PC-3 (cell line): Measurements from ENCODE around the gene TMEM233. TPM values are rescaled to one million over a fixed set of nuclear protein-coding genes. Genes with fewer than 3 reads are reported as not detected.

Experiments
- ATAC-seq: fragments of 200-7000 bp; cut with Tn5 transposase; 2 replicates; pipeline ENCODE4 v1.9.1; 2020; ENCODE audit warnings: mild to moderate bottlenecking, moderate library complexity
- BruUV-seq: library from RNA; stranded (reverse); fragments of 400-500 nt; replicated peaks from 2 replicates; lab custom pipeline; 2021; lab: Mats Ljungman, UMichigan
- CTCF ChIA-PET: fragments of 300-600 bp; sonication (Branson Sonifier 250); formaldehyde crosslinking; loops from one replicate; lab custom pipeline; 2022; ENCODE audit warnings: antibody characterized with exemption; lab: Charles Lee
- POLR2A ChIA-PET: fragments of 300-600 bp; sonication (Branson Sonifier 250); formaldehyde crosslinking; loops from one replicate; lab custom pipeline; 2022; ENCODE audit warnings: antibody characterized with exemption; ENCODE audit not compliant: unreplicated experiment; lab: Charles Lee
- DNase-seq: peaks from one replicate; pipeline ENCODE4 v3.0.0-alpha.2; 2015
- H2AFZ ChIP-seq: fragments of 300-600 bp; sonication (generic); 2 replicates; pipeline ENCODE4 v1.6.0; 2016; ENCODE audit warnings: antibody characterized with exemption, low read length
- H3F3A ChIP-seq: fragments of 300-600 bp; sonication (generic); one replicate; pipeline ENCODE4 v1.6.0; 2017; ENCODE audit warnings: antibody characterized with exemption, low read length, control low read depth, mild to moderate bottlenecking; ENCODE audit not compliant: unreplicated experiment
- H3K27ac ChIP-seq: fragments of 300-600 bp; sonication (generic); 2 replicates; pipeline ENCODE4 v1.5.1; 2016; ENCODE audit warnings: mild to moderate bottlenecking, low read length
- H3K27me3 ChIP-seq: fragments of 300-600 bp; sonication (generic); 2 replicates; pipeline ENCODE4 v1.6.1; 2016; ENCODE audit warnings: low read length, mixed read lengths
- H3K36me3 ChIP-seq: fragments of 300-600 bp; sonication (generic); 2 replicates; pipeline ENCODE4 v1.6.1; 2016; ENCODE audit warnings: low read depth, mixed run types, low read length, mixed read lengths
- H3K4me1 ChIP-seq: fragments of 300-600 bp; sonication (generic); 2 replicates; pipeline ENCODE4 v1.5.1; 2016; ENCODE audit warnings: low read length; ENCODE audit not compliant: insufficient read depth
- H3K4me2 ChIP-seq: fragments of 300-600 bp; sonication (generic); 2 replicates; pipeline ENCODE4 v1.6.0; 2016; ENCODE audit warnings: low read length
- H3K4me3 ChIP-seq: fragments of 300-600 bp; sonication (generic); 2 replicates; pipeline ENCODE4 v1.5.1; 2016; ENCODE audit warnings: mild to moderate bottlenecking, low read length, mixed read lengths
- H3K79me2 ChIP-seq: fragments of 300-600 bp; sonication (generic); 2 replicates; pipeline ENCODE4 v1.6.1; 2017; ENCODE audit warnings: low read length, mixed read lengths
- H3K9ac ChIP-seq: fragments of 300-600 bp; sonication (generic); 2 replicates; pipeline ENCODE4 v1.6.0; 2016; ENCODE audit warnings: mild to moderate bottlenecking, low read length
- H3K9me2 ChIP-seq: fragments of 300-600 bp; sonication (generic); replicated peaks from 2 replicates; pipeline ENCODE4 v1.6.1; 2016; ENCODE audit warnings: mixed run types, low read length, mixed read lengths
- H3K9me3 ChIP-seq: fragments of 300-600 bp; sonication (generic); 2 replicates; pipeline ENCODE4 v1.6.1; 2016; ENCODE audit warnings: low read length, mixed read lengths
- H4K20me1 ChIP-seq: fragments of 300-600 bp; sonication (generic); 2 replicates; pipeline ENCODE4 v1.6.1; 2016; ENCODE audit warnings: low read length, mixed read lengths
- CTCF ChIP-seq: fragments of 300-600 bp; sonication (generic); conservative IDR thresholded peaks from 2 replicates; pipeline ENCODE4 v1.5.1; 2017; ENCODE audit warnings: antibody characterized with exemption, low read depth, mild to moderate bottlenecking, low read length
- EZH2 ChIP-seq: fragments of 300-600 bp; sonication (generic); IDR thresholded peaks from one replicate; pipeline ENCODE4 v1.6.1; 2017; ENCODE audit warnings: antibody characterized with exemption, mild to moderate bottlenecking, low read length; ENCODE audit not compliant: unreplicated experiment
- EZH2phosphoT487 ChIP-seq: fragments of 300-600 bp; sonication (generic); IDR thresholded peaks from 2 replicates; pipeline ENCODE4 v1.6.1; 2018; ENCODE audit warnings: mild to moderate bottlenecking, antibody characterized with exemption, low read length, borderline replicate concordance
- intact Hi-C: fragments of 100-400 bp; cut with micrococcal nuclease; formaldehyde crosslinking; loops from 2 replicates; pipeline ENCODE4 v1.9.0; 2023
- total RNA-seq: library from RNA; depleted of rRNA; stranded (reverse); fragments of >200 nt; gene quantifications from 2 replicates; pipeline ENCODE4 v1.2.3, GENCODE V29; 2014

The TMEM233 gene
- total RNA-seq, 1 experiment from 2014 or later, result not detected

- CTCF ChIA-PET, result no interaction called here
- intact Hi-C loops, result no loop called here
- Histone ChIP-seq H3K79me2 (no peaks in the 10 kb centered on the region), H4K20me1 (no peaks in the 10 kb centered on the region), H3K27ac (no peak overlapping the region), H3F3A (no peaks in the 10 kb centered on the region), H3K9me2 (no peaks in the 10 kb centered on the region), H3K9ac (no peak overlapping the region), H3K9me3 (no peaks in the 10 kb centered on the region), H3K4me3 (no peak overlapping the region), H3K27me3 (0 out of 2 replicates have a peak, but pooled peaks cover 5% of the 10 kb centered on the region), H2AFZ (no peak overlapping the region), H3K4me2 (no peak overlapping the region), H3K36me3 (no peaks in the 10 kb centered on the region), H3K4me1 (peaks cover 2% of the 10 kb centered on the region; the same call in 1 of the 2 replicates)
- POLR2A ChIA-PET, result no interaction called here
- no TSS peak for BruUV-seq
- TF ChIP-seq EZH2, result no peak
- TF ChIP-seq CTCF, result no peak
- TF ChIP-seq EZH2phosphoT487, result no peak
- no peak for ATAC-seq
- no peak for DNase-seq
Observed at GRCh38 chr12:119661882-119662281, 68.3 kb downstream of the TMEM233 start.

- no peak overlapping the region for H3K4me3 ChIP-seq
- no peaks in the 10 kb centered on the region for H3K36me3 ChIP-seq
- no peak overlapping the region for H2AFZ ChIP-seq
- no peak for TF ChIP-seq CTCF
- ChIA-PET CTCF (no interaction called here), POLR2A (no interaction called here)
- no peaks in the 10 kb centered on the region for H3F3A ChIP-seq
- H3K9ac ChIP-seq, result no peak overlapping the region
- H3K79me2 ChIP-seq, result peaks cover 16% of the 10 kb centered on the region
- no peaks in the 10 kb centered on the region for H4K20me1 ChIP-seq
- no TSS peak for BruUV-seq
- H3K4me1 ChIP-seq, result peaks cover 10% of the 10 kb centered on the region
- no peak for ATAC-seq
- H3K9me2 ChIP-seq, result no peaks in the 10 kb centered on the region
- H3K27me3 ChIP-seq, result 0 out of 2 replicates have a peak, but pooled peaks cover 5% of the 10 kb centered on the region
- no peaks in the 10 kb centered on the region for H3K9me3 ChIP-seq
- H3K27ac ChIP-seq, result no peak overlapping the region
- no peak overlapping the region for H3K4me2 ChIP-seq
- intact Hi-C loops, result no loop called here
- DNase-seq, result no peak
Observed at GRCh38 chr12:119664642-119665041, 71.1 kb downstream of the TMEM233 start.

GRCh38 chr12:119665164-119665929 is 71.8 kb downstream of the TMEM233 start:
- intact Hi-C loops, result no loop called here

More at GRCh38 chr12:119665164-119665929, 71.8 kb downstream of the TMEM233 start:
- Histone ChIP-seq H3K4me1 (peaks cover 17% of the 10 kb centered on the region), H3K27me3 (0 out of 2 replicates have a peak, but pooled peaks cover 5% of the 10 kb centered on the region), H3K9me2 (no peaks in the 10 kb centered on the region), H3K36me3 (no peaks in the 10 kb centered on the region), H3K9me3 (no peaks in the 10 kb centered on the region), H3K79me2 (peaks cover 23% of the 10 kb centered on the region), H3K4me3 (no peak overlapping the region), H2AFZ (no peak overlapping the region), H3K27ac (no peak overlapping the region), H3K4me2 (no peak overlapping the region), H3K9ac (no peak overlapping the region), H4K20me1 (no peaks in the 10 kb centered on the region), H3F3A (no peaks in the 10 kb centered on the region)
- TF ChIP-seq EZH2phosphoT487 (no peak), CTCF (no peak), EZH2 (no peak)
- DNase-seq (no peak), ATAC-seq (no peak)
- CTCF ChIA-PET, result no interaction called here
- no TSS peak for BruUV-seq
- POLR2A ChIA-PET, result no interaction called here
